Upper lobe of left lung (tissue), 4 donors: ENCODE results near the gene C2orf72.

ENCODE experiments used
- EP300 ChIP-seq, 4 donors: sonication (generic); formaldehyde crosslinking; IDR thresholded peaks; one replicate each; pipeline ENCODE4 v1.5.1; 2017; ENCODE audit warnings: antibody characterized with exemption in 4 of 4, control low read depth in 2 of 4
- POLR2A ChIP-seq, 4 donors: fragments of 450-650 bp; IDR thresholded peaks; one replicate each; pipeline ENCODE4 v1.5.1; 2016 to 2017; ENCODE audit warnings: antibody characterized with exemption in 4 of 4, mild to moderate bottlenecking in 2 of 4
- POLR2AphosphoS5 ChIP-seq, 2 donors: sonication (generic); formaldehyde crosslinking; IDR thresholded peaks; one replicate each; pipeline ENCODE4 v1.5.1; 2017; ENCODE audit warnings: antibody characterized with exemption in 2 of 2
- TF ChIP-seq, protein P1 (sequence below), 6 experiments: fragments of 450-650 bp in 4 of 6; fragments of 200-600 bp in 2 of 6; sonication (generic) in 2 of 6; IDR thresholded peaks; one replicate each; pipeline ENCODE4 v1.5.1; 2016 to 2019; ENCODE audit warnings: antibody characterized with exemption in 6 of 6

DNA sequence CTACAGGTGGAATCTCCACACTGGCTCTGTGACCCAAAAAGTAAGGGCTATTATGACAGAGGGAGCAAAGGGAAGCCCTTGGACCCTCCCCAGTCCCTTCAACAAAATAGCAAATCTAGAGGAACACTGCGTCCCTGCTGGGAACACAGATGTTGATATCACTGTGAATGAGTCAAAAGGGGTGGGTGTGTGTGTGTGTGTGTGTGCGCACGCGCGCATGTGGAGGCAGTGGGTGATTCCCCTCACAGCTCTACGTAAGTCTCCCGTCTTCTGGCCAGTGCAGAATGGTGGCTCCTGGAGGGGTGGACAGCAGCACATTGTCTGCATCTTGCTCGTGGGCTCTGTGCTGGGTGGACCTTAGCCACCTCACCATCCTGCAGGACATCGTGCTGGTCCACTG, 7.8 kb upstream of the C2orf72 start:
- TF ChIP-seq, protein P1, sequence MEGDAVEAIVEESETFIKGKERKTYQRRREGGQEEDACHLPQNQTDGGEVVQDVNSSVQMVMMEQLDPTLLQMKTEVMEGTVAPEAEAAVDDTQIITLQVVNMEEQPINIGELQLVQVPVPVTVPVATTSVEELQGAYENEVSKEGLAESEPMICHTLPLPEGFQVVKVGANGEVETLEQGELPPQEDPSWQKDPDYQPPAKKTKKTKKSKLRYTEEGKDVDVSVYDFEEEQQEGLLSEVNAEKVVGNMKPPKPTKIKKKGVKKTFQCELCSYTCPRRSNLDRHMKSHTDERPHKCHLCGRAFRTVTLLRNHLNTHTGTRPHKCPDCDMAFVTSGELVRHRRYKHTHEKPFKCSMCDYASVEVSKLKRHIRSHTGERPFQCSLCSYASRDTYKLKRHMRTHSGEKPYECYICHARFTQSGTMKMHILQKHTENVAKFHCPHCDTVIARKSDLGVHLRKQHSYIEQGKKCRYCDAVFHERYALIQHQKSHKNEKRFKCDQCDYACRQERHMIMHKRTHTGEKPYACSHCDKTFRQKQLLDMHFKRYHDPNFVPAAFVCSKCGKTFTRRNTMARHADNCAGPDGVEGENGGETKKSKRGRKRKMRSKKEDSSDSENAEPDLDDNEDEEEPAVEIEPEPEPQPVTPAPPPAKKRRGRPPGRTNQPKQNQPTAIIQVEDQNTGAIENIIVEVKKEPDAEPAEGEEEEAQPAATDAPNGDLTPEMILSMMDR (IDR thresholded peaks at IDR 0.05) = no peak
- no peak for TF ChIP-seq POLR2A (IDR thresholded peaks at IDR 0.05)
- TF ChIP-seq EP300 (IDR thresholded peaks at IDR 0.05) = no peak
- TF ChIP-seq POLR2AphosphoS5 (IDR thresholded peaks at IDR 0.05) = no peak
